CD4-positive, alpha-beta T cell treated with Interleukin-6 at 100 ng/mL for 8 hours (primary cell): ENCODE measurements around the gene FBXO17.
A peak's percentile ranks its signal among the peaks of the same experiment; 100 is the strongest.
"Not testable (repeated sequence)": the region's sequence is repeated elsewhere in the genome, so short reads cannot be mapped to it uniquely, and the experiment has no call there.

Source experiments
- DNase-seq: peaks from one replicate; pipeline ENCODE4 v3.0.0-alpha.2; 2020; ENCODE audit warnings: mixed read lengths, low spot score

Gene FBXO17

GRCh38 chr19:38979812-38980211 is 4.3 kb upstream of the FBXO17 start:
- DNase-seq, result no peak

GRCh38 chr19:38978326-38978689 is 2.8 kb upstream of the FBXO17 start:
- no peak for DNase-seq

GRCh38 chr19:38977445-38978325 is 2.1 kb upstream of the FBXO17 start:
- no peak for DNase-seq

GRCh38 chr19:38975861-38976271 is 324 bp upstream of the FBXO17 start:
- DNase-seq, result no peak

- no peak for DNase-seq
These were observed 823 bp downstream of the FBXO17 start for GRCh38 chr19:38974624-38975213.

GRCh38 chr19:38971672-38972071 is 3.9 kb downstream of the FBXO17 start:
- no peak for DNase-seq

- no peak for DNase-seq
These were observed 4.6 kb downstream of the FBXO17 start for GRCh38 chr19:38970664-38971532.

GRCh38 chr19:38966149-38966548 is 9.4 kb downstream of the FBXO17 start:
- DNase-seq, result not testable (repeated sequence)

- DNase-seq, result no peak
These were observed 10.8 kb downstream of the FBXO17 start for GRCh38 chr19:38964738-38965137.

- no peak for DNase-seq
These were observed 15.9 kb downstream of the FBXO17 start for GRCh38 chr19:38959618-38960017.

- DNase-seq, result no peak
These were observed 17.2 kb downstream of the FBXO17 start for GRCh38 chr19:38958301-38958700.

GRCh38 chr19:38956264-38956663 is 19.3 kb downstream of the FBXO17 start:
- no peak for DNase-seq

- no peak for DNase-seq
These were observed 21.9 kb downstream of the FBXO17 start for GRCh38 chr19:38953677-38954076.

GRCh38 chr19:38952395-38953165 is 23.0 kb downstream of the FBXO17 start:
- peak; percentile 29 for DNase-seq

- DNase-seq, result no peak
These were observed 24.4 kb downstream of the FBXO17 start for GRCh38 chr19:38951187-38951586.

- DNase-seq, result peak; percentile 82
These were observed 25.8 kb downstream of the FBXO17 start for GRCh38 chr19:38949580-38950367.

GRCh38 chr19:38946229-38947010 is 29.1 kb downstream of the FBXO17 start:
- DNase-seq, result no peak

GRCh38 chr19:38945562-38946228 is 29.8 kb downstream of the FBXO17 start:
- DNase-seq, result no peak

- DNase-seq, result no peak
These were observed 30.5 kb downstream of the FBXO17 start for GRCh38 chr19:38944981-38945506.
